OCI-LY7 (cell line): ENCODE results near the gene AP1S1. TPM values are rescaled to one million over a fixed set of nuclear protein-coding genes. Genes with fewer than 3 reads are reported as not detected.

Source experiments
- BruUV-seq: library from RNA; stranded (reverse); fragments of 400-500 nt; replicated peaks from 2 replicates; lab custom pipeline; 2021; lab: Mats Ljungman, UMichigan
- CTCF ChIA-PET: fragments of 300-600 bp; sonication (Branson Sonifier 250); formaldehyde crosslinking; loops from one replicate; lab custom pipeline; 2022; ENCODE audit warnings: antibody characterized with exemption; ENCODE audit not compliant: unreplicated experiment; lab: Charles Lee
- POLR2A ChIA-PET: fragments of 300-600 bp; sonication (Branson Sonifier 250); formaldehyde crosslinking; loops from one replicate; lab custom pipeline; 2022; ENCODE audit warnings: antibody characterized with exemption; lab: Charles Lee
- DNase-seq: peaks from one replicate; pipeline ENCODE4 v3.0.0-alpha.2; 2015; ENCODE audit warnings: low spot score
- H2AFZ ChIP-seq: fragments of 200-600 bp; sonication (generic), shearing (Covaris generic); 2 replicates; pipeline ENCODE4 v1.6.1; 2014; ENCODE audit warnings: mild to moderate bottlenecking, antibody characterized with exemption, low read length, moderate library complexity
- H3K27ac ChIP-seq: fragments of 200-600 bp; sonication (generic); 2 replicates; pipeline ENCODE4 v1.5.1; 2014; ENCODE audit warnings: mixed run types, low read depth, mild to moderate bottlenecking, moderate library complexity, low read length, inconsistent platforms; ENCODE audit not compliant: poor library complexity, severe bottlenecking
- H3K36me3 ChIP-seq: fragments of 200-600 bp; sonication (generic); 2 replicates; pipeline ENCODE4 v1.6.1; 2014; ENCODE audit warnings: mild to moderate bottlenecking, antibody characterized with exemption, low read length, moderate library complexity, mixed read lengths; ENCODE audit not compliant: insufficient read depth
- H3K4me1 ChIP-seq: fragments of 200-600 bp; sonication (generic); 2 replicates; pipeline ENCODE4 v1.5.1; 2014; ENCODE audit warnings: mild to moderate bottlenecking, low read length; ENCODE audit not compliant: insufficient read depth, poor library complexity, severe bottlenecking
- H3K4me2 ChIP-seq: fragments of 200-600 bp; sonication (generic); 2 replicates; pipeline ENCODE4 v1.6.1; 2014; ENCODE audit warnings: mild to moderate bottlenecking, low read length
- H3K4me3 ChIP-seq: fragments of 200-600 bp; sonication (generic); 2 replicates; pipeline ENCODE4 v1.5.1; 2014; ENCODE audit warnings: mild to moderate bottlenecking, low read depth, low read length; ENCODE audit not compliant: poor library complexity, severe bottlenecking
- H3K79me2 ChIP-seq: fragments of 200-600 bp; sonication (generic); 2 replicates; pipeline ENCODE4 v1.6.1; 2016; ENCODE audit warnings: low read depth, mild to moderate bottlenecking, low read length, moderate library complexity, mixed read lengths; ENCODE audit not compliant: insufficient read depth
- H3K9me2 ChIP-seq: fragments of 200-600 bp; sonication (generic); 2 replicates; pipeline ENCODE4 v1.6.1; 2016; ENCODE audit warnings: mild to moderate bottlenecking, low read length, mixed read lengths; ENCODE audit not compliant: insufficient read depth
- H3K9me3 ChIP-seq: fragments of 200-600 bp; sonication (generic); 2 replicates; pipeline ENCODE4 v1.6.1; 2014; ENCODE audit warnings: mild to moderate bottlenecking, mixed run types, low read length, mixed read lengths
- H4K20me1 ChIP-seq: fragments of 200-600 bp; sonication (generic); 2 replicates; pipeline ENCODE4 v1.6.1; 2014; ENCODE audit warnings: mild to moderate bottlenecking, antibody characterized with exemption, low read length, moderate library complexity, mixed read lengths; ENCODE audit not compliant: insufficient read depth
- CTCF ChIP-seq: fragments of 200-600 bp; sonication (generic); conservative IDR thresholded peaks from 2 replicates; pipeline ENCODE4 v1.5.1; 2014; ENCODE audit warnings: mild to moderate bottlenecking, antibody characterized with exemption, low read length, moderate library complexity, mixed read lengths
- EZH2phosphoT487 ChIP-seq: fragments of 200-600 bp; sonication (generic); IDR thresholded peaks from 2 replicates; pipeline ENCODE4 v1.6.1; 2018; ENCODE audit warnings: low read depth, borderline replicate concordance, mild to moderate bottlenecking, mixed run types, antibody characterized with exemption, low read length, moderate library complexity, mixed read lengths
- intact Hi-C: fragments of 100-400 bp; cut with micrococcal nuclease; formaldehyde crosslinking; loops from one replicate; pipeline ENCODE4 v1.10.0; 2022; ENCODE audit not compliant: unreplicated experiment
- total RNA-seq, 2 experiments: library from RNA; depleted of rRNA in 1 of 2; stranded (reverse); fragments of >200 nt in 1 of 2; shearing (Covaris generic) in 1 of 2; gene quantifications; 2 replicates each; pipeline ENCODE4 v1.2.3, GENCODE V29; 2014 to 2022

The AP1S1 gene
- total RNA-seq, 2 experiments from 2014 or later, result 57.9 to 67.3 TPM

GRCh38 chr7:101113836-101114235, 40.4 kb upstream of the AP1S1 start:
- BruUV-seq, result no TSS peak
- no peaks in the 10 kb centered on the region for H3K36me3 ChIP-seq
- H3K4me1 ChIP-seq, result no peaks in the 10 kb centered on the region
- no peaks in the 10 kb centered on the region for H4K20me1 ChIP-seq
- POLR2A ChIA-PET, result interaction anchor here (1.1 kb wide), 1 partner anchor 12 kb away, joined by 3 read pairs; no protein-coding TSS in a partner anchor
- no peaks in the 10 kb centered on the region for H3K9me2 ChIP-seq
- TF ChIP-seq EZH2phosphoT487 (no peak), CTCF (no peak)
- CTCF ChIA-PET, result no interaction called here
- no peak overlapping the region for H2AFZ ChIP-seq
- no peak for DNase-seq
- no peak overlapping the region for H3K4me2 ChIP-seq
- no peak overlapping the region for H3K4me3 ChIP-seq
- H3K27ac ChIP-seq, result no peak overlapping the region
- intact Hi-C loops, result no loop called here
- no peaks in the 10 kb centered on the region for H3K79me2 ChIP-seq
- no peaks in the 10 kb centered on the region for H3K9me3 ChIP-seq

GRCh38 chr7:101114492-101114891, 39.8 kb upstream of the AP1S1 start:
- ChIA-PET CTCF (no interaction called here), POLR2A (no interaction called here)
- H3K27ac ChIP-seq, result no peak overlapping the region
- H3K4me1 ChIP-seq, result no peaks in the 10 kb centered on the region
- no peak overlapping the region for H3K4me3 ChIP-seq
- DNase-seq, result no peak
- H3K9me3 ChIP-seq, result no peaks in the 10 kb centered on the region
- no peak overlapping the region for H3K4me2 ChIP-seq
- no peak overlapping the region for H2AFZ ChIP-seq
- H3K36me3 ChIP-seq, result no peaks in the 10 kb centered on the region
- no peaks in the 10 kb centered on the region for H3K9me2 ChIP-seq
- TF ChIP-seq EZH2phosphoT487 (no peak), CTCF (no peak)
- H3K79me2 ChIP-seq, result no peaks in the 10 kb centered on the region
- no TSS peak for BruUV-seq
- H4K20me1 ChIP-seq, result no peaks in the 10 kb centered on the region
- intact Hi-C loops, result no loop called here

- Histone ChIP-seq H3K36me3 (no peaks in the 10 kb centered on the region), H3K9me2 (no peaks in the 10 kb centered on the region), H3K9me3 (no peaks in the 10 kb centered on the region), H3K4me3 (no peak overlapping the region), H2AFZ (no peak overlapping the region), H4K20me1 (no peaks in the 10 kb centered on the region), H3K27ac (no peak overlapping the region), H3K79me2 (no peaks in the 10 kb centered on the region), H3K4me2 (no peak overlapping the region), H3K4me1 (no peaks in the 10 kb centered on the region)
- no peak for TF ChIP-seq CTCF
- TF ChIP-seq EZH2phosphoT487, result no peak
- POLR2A ChIA-PET, result no interaction called here
- BruUV-seq, result no TSS peak
- no peak for DNase-seq
- intact Hi-C loops, result no loop called here
- CTCF ChIA-PET, result no interaction called here
Observed at GRCh38 chr7:101115215-101115614, 39.1 kb upstream of the AP1S1 start.
